ENCODE data around the gene PDXK.
"Not testable (repeated sequence)": the region's sequence is repeated elsewhere in the genome, so short reads cannot be mapped to it uniquely, and the experiment has no call there.

PDXK gene

DNA sequence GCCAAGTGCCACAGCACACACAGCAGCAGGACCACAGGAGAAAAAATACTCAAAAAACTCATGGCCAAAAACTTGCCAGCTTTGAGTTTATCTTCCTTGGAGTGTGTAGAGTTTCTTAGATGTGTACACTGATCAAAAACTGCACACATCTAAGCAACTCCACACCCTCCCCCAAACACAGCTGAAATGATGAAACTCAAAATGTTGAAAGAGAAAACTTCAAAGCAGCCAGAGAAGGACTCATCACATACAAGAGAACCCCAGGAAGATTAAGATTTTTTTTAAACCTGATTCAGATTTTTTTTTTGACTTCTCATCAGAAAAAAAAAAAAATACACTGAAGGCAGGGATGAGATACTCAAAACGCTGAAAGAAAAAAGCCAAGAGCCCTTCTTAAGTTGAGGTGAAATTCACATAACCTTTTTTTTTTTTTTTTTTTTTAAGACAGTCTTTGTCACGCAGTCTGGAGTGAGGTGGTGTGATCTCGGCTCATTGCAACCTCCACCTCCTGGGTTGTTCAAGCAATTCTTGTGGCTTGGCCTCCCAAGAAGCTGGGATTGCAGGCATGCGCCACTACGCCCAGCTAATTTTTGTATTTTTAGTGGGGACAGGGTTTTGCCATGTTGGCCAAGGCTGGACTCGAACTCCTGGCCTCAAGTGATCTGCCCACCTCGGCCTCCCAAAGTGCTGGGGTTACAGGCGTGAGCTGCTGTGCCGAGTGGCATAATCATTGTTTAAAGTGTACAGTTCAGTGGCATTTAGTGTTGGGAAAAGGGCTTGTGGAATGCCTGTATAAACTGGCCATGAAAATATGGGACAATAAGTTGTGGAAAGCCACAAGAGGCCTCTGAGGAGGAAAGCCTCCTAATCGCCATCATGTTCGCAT lies 20.9 kb upstream of the PDXK start:
- no peak for DNase-seq (ENCODE audit: low spot score)

- DNase-seq (ENCODE audit: low spot score) = not testable (repeated sequence)
Observed at GRCh38 chr21:43699492-43699777, 19.5 kb upstream of the PDXK start.

- DNase-seq (ENCODE audit: low spot score) = no peak
Observed at GRCh38 chr21:43699933-43700599, 18.9 kb upstream of the PDXK start.

DNA sequence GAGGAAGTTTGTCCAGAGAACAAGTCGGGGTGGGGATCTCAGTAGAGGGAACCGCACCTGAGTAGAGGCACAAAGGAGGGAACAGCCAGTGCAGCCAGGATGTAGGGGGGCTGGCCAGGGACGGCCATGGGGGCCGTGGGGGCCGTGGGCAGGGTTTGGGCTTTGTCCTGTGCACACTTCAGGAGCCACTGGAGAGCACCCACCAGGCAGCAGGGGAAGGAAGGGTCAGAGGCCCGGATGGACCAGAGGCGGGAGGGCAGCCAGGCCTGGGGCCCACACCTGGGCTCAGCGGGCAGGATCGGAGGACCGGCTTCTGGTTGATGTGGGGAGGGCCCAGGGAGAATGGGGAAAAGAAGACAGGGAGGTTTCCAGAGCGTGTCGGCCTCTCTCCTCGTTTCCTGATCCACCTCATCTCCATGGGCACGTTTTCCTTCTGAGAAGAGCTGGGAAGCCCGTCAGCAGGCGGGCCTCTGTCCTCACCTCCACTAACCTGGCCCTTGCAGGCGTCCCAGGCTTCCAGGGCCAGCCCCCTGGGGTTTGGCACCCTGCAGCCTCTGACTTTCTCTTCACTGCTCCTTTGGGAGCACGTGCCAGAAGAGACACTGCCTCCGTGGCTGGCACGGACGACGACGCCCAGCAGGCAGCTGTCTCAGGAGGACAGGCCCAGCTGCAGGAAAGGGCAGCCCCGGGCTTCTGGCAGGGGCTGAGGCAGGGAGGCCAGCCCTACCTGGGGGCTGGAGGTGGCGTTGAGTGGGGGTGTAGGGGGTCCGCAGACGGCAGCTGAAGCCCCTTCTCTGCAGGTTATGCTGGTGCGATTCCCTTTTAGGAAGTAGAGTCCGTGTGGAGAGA lies 16.8 kb upstream of the PDXK start:
- DNase-seq (ENCODE audit: low spot score) = no peak

DNA sequence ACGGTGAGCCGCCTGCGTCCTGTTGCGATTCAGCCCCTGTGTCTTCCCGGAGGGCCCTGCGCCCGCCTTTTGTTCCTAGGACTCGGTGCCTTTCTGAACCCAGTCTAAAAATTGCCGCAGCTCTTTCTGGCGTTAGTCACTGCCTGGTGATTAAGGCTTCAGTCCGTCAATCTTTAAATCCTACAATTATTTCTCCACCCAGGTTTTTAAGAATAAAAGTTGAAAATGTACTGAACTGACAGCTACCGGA lies 16.2 kb upstream of the PDXK start:
- no peak for DNase-seq (ENCODE audit: low spot score)

- no peak for DNase-seq (ENCODE audit: low spot score)
Observed at GRCh38 chr21:43703035-43703880, 15.7 kb upstream of the PDXK start.

GRCh38 chr21:43707462-43707861 lies 11.5 kb upstream of the PDXK start:
- DNase-seq (ENCODE audit: low spot score) = no peak

- no peak for DNase-seq (ENCODE audit: low spot score)
Observed at GRCh38 chr21:43708745-43709381, 10.1 kb upstream of the PDXK start.

DNA sequence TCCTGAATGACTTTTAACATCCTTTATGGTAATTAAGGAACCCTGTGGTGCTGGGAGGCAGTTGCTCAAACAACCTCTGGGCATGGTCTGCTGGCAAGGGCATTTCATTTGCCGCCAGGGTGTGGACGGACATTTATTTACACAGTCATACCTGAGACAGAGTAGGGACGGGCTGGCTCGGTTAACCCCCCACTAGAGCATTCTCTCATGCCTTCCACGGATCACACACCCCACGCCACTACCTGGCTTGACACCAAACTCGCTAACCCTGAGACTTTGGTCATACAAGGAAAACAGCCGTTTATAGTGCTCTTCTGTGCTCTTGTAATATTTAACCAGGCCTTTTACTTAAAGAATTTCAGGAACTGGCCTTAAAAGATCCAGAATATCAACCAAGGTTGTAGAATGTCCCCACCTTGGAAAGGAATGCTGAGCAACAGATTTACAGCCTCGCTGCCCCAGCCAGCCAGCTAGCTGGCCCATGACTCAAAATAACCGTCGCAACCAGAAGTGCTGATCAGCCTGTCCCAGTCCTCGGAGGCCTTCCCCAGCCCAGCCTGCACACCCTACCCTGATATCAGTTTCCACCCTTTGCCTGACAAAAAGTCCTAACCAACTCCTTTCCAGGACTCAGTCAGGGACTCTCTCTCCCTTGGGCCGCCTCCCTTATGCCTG lies 6.5 kb upstream of the PDXK start:
- no peak for DNase-seq (ENCODE audit: low spot score)

DNA sequence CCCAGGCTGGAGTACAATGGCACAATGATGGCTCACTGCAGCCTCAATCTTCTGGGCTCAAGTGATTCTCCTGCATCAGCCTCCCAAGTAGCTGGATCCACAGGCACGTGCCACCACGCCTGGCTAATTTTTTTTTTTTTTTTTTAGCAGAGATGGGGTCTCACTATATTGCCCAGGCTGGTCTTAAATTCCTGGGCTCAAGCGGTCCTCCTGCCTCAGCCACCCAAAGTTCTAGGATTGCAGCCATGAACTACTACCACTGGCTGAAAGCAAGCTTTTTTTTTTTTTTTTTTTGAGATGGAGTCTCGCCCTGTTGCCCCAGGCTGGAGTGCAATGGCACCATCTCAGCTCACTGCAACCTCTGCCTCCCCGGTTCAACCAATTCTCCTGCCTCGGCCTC lies 5.8 kb upstream of the PDXK start:
- DNase-seq (ENCODE audit: low spot score) = not testable (repeated sequence)

GRCh38 chr21:43716376-43717165 lies 2.4 kb upstream of the PDXK start:
- DNase-seq (ENCODE audit: low spot score) = no peak

GRCh38 chr21:43717166-43717853 lies 1.6 kb upstream of the PDXK start:
- DNase-seq (ENCODE audit: low spot score) = no peak

DNA sequence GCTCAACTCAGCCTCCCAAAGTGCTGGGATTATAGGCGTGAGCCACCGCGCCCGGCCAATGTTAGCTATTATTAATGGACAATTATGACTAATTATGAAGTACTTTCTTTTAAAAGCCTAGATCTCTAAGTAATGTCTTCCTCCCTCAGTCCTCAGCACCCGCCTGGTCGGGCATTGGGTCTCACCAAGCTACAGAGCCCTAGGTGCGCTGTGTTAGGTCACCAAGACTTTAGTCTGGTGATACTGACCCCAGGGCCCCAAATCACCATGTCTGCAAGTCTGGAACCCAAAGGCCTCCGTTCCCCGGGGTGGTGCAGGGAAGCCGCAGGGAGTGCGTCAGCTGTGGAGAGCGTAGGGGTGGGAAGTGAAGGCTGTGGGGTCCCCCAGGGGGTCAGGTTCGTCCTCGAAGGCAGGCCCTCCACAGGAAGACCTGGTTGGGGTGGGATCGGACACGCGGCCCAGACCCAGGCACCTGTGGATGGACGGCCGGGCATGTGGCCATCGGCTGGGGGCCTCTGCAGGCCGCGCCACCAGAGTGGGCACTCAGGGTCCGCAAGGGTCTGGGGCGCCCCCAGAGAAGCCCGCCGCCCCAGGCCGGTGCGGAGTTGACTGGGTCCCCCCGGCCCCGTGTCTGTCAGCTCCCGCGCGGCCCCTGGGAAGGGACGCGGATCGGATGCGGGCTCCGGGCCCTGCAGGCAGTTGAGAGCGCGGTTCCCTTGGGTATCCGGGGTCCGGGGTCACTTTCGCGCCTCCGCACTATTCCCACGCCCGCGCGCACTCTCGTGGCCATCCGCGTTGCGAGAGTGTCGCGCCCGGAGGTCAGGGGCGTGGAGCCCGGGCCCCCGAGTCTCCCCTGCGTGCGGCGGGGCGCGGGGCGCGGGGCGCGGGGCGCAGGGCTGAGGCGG lies 710 bp upstream of the PDXK start:
- DNase-seq (ENCODE audit: low spot score) = no peak

DNA sequence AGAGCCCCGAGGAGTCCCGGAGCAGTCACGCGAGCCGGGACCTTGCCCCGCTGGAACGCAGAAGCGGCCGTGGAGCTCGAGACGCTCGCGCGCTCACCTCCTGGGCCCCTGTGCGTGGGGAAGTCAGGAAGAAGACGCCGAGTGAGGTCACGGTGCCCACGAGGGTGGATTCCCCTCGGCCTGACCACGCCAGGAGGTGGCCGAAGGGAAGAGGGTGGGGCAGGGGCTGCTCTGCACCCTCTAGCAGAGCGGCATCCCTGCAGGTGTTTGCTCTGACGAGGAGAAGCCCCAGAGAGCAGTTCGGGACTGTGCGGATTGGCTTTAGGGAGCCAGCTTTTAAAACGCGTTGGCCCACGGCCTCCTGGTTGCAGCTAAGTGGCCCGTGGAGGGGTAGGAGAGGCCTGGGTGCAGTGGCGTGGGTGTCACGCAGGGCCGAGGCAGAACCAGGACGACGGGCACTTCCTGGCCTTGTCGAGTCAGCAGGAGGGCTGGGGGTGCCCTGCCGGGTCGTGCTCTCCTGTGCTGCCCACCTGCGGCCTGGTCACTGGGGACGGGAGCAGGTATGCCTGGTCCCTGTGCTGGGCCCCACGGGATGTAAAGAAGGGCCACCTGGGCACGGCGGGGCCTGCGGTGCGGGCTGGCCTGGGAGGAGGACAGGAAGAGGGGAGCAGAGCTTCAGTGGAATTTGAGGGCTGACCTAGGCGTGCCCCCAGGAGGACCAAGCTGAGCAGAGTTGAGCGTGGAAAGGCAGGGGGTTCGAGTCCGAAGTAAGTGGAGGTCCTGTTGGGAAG lies 1.0 kb downstream of the PDXK start:
- no peak for DNase-seq (ENCODE audit: low spot score)

- no peak for DNase-seq (ENCODE audit: low spot score)
Observed at GRCh38 chr21:43720539-43721166, 1.7 kb downstream of the PDXK start.

- no peak for DNase-seq (ENCODE audit: low spot score)
Observed at GRCh38 chr21:43721206-43721605, 2.3 kb downstream of the PDXK start.

GRCh38 chr21:43721939-43722338 lies 3.0 kb downstream of the PDXK start:
- DNase-seq (ENCODE audit: low spot score) = no peak

Data from cerebellar cortex (tissue), 1 donor.